ENCODE data around the gene PRKCA.
"Not testable (repeated sequence)": the region's sequence is repeated elsewhere in the genome, so short reads cannot be mapped to it uniquely, and the experiment has no call there.

Gene PRKCA

GRCh38 chr17:66301864-66302741 is at the start of gene PRKCA:
Gene PRKCA, plus strand, starts transcription at chr17:66302613.
- peak; percentile 65 for DNase-seq

GRCh38 chr17:66253458-66253857 is 49.0 kb upstream of the PRKCA start:
- DNase-seq, result not testable (repeated sequence)

DNA sequence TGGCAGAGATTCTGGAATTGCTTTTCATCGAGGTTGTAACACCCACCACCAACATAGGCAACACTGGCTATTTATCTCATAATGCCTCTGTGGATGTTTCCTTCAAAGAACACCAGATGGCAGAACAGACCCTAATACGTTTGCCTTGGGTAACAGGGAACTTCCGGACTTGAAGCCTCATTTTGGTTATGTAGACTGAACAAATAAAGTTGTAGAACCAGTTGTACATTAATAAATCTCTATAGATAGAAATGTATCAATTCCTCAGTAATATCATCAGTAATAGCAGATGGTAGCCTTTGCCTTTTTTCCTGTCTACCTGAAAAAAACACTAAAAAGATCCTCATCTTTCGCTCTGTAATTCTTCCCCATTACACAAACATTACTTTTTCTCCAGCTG is 47.3 kb upstream of the PRKCA start:
- peak; percentile 81 for DNase-seq

DNA sequence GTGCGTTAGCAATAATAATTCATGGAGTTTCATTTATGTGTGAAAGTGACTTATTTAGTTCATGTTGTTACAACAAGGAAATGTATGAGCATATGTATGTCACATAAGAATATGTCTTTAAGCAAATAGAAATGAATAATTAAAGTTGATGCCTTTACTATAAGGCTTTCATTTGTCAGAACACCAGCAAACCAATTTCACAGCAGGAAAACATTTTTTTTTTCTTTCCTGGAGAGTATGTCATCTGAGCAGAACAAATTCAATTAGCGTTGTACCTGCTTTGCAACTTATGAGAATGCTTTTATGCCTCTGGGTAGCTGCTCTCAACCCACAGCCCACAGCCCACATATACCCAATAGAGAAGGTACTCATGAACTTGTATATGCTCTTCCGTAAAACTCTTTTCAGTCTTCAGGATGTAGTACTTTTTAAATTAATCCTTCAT is 46.9 kb upstream of the PRKCA start:
- DNase-seq, result no peak

DNA sequence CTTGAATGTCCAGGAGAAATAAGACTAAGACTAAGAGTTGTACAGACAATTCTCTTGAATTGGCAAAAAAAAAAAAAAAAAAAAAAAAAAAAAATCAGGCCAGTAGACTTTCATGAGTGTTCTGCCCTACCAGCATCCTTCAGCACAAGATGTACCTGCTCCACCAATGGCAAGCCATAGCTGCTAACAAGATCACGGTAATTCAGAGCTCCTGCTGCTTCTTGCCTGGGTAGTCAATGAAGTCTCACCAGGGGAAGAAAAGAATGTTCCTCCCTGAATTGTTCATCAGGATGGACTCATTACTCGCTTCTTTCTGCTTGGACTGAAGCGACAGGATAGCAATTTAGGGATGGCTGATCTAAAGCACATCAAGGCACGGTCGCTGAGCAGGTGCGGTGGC is 42.1 kb upstream of the PRKCA start:
- no peak for DNase-seq

GRCh38 chr17:66260688-66261087 is 41.7 kb upstream of the PRKCA start:
- DNase-seq, result no peak

DNA sequence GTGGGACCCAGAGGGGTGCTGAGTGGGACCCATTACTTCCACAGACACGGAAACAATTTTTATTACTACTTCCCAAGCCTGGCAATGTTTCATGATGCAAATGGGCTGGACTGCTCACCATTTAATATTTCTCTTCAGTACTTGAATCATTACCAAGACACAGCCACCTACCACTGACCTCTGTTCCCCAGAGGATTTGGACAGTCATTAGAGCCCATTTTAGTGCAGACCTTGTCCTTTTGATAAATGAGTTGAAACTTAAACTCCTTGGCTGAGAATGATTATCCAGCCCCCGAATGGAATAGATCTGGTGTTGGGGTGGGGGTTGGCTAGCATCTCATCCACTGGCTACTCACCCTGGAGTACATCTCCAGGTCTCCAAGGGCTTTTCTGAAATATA is 39.6 kb upstream of the PRKCA start:
- DNase-seq, result no peak

DNA sequence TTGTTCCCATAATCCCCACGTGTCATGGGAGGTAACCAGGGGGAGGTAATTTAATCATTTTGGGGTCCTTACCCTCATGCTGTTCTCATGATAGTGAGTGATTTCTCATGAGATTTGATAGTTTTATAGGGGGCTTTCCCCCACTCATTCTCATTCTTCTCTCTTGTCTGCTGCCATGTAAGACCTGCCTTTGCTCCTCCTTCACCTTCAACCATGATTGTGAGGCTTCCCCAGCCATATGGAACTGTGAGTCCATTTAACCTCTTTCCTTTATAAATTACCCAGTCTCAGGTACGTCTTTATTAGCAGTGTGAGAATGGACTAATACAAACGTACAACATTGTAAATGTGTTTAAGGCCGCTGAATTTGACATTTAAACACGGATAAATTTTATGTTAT is 37.7 kb upstream of the PRKCA start:
- DNase-seq, result no peak

DNA sequence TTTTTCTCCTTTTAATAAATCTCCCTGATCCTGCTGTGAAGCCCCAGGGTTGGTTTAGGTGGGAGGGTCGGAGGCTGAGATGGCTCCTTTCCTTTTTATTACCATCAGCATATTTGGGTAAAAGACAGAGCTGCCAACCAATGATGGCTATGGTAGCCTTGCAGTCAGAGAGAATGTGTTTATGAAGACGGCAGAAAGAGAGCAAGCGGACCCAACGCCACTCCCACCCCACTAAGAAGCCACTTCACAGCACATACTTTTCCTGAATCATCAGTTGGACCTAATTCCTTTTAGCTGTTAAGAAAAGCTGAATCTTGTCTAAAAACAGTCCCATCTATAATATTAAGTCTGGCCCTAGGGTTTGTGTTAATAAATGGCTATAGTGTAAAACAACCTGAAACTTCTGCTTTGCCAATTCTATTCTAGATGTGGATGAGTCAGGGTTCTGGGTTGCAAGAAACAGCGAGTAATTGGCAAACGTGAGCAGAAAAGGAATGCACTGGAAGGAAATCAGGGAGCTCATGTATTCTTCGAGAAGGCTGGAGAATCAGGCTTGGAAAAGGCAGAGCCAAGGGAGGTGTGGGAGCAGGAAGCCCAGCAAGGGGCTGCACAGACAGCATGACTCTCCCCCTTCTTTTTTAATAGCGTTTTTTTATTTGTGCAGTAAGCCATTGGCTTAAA is 34.0 kb upstream of the PRKCA start:
- no peak for DNase-seq

DNA sequence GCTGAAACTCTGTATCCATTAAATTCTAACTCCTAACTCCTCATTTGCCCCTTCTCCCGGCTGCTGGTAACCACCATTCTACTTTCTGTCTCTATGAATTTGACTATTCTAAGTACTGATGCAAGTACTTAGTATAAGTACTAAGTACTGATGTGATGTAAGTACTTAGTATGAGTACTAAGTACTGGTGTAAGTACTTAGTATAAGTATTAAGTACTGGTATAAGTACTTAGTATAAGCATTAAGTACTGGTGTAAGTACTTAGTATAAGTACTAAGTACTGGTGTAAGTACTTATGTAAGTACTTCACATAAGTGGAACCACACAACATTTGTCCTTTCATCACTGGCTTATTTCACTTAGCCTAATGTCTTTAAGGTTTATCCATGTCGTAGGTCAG is 32.3 kb upstream of the PRKCA start:
- no peak for DNase-seq

DNA sequence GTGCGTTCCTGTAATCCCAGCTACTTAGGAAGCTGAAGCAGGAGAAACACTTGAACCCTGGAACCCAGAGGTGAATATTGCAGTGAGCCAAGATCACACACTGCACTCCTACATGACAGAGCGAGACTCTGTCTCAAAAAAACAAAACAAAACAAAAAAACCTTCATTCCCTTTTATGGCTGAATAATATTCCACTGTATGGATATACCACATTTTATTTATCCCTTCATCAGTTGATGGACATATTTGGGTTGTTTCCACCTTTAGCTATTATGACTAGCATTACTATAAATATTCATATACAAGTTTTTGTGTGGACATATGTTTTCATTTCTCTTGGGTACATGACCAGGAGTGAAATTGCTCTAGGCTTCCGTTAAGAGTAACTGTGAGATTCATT is 30.9 kb upstream of the PRKCA start:
- DNase-seq, result no peak

DNA sequence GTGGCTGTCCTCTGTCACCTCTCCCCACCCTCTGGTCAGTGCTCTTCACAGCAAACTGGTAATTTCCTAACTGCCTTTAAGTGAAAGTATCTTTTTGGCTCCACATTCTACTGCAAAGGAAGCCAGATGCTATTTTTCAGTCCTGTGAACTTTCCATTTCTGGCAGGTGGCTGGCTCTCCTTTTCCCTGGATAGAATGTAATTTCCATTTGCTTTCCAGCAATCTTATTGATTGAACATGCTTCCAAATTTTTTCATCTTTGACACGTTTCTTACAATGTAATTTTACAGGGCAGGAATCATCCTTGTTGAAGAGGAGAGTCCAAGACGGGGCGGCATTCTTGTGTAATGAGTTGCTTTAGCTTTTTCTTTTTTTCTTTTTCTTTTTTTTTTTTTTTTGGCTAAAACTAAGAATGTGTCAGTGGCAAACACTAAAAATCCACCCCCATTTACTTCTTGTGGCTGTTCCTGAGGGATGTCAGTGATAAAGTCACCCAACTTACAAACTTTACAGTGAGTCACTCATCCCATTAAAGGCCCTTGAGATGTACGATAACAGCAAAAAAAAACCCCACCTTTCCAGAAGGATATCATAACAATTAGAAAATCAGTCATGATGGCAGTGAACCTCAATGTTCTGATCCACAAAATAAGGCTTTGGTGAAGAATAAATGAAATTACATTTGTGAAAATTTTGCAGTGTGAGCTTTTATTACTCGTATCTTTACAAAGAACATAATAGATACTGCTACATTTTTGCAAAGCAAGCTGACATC is 29.4 kb upstream of the PRKCA start:
- DNase-seq, result no peak

GRCh38 chr17:66273586-66273848 is 28.9 kb upstream of the PRKCA start:
- no peak for DNase-seq

- no peak for DNase-seq
Measured at GRCh38 chr17:66275651-66276050, 26.8 kb upstream of the PRKCA start.

DNA sequence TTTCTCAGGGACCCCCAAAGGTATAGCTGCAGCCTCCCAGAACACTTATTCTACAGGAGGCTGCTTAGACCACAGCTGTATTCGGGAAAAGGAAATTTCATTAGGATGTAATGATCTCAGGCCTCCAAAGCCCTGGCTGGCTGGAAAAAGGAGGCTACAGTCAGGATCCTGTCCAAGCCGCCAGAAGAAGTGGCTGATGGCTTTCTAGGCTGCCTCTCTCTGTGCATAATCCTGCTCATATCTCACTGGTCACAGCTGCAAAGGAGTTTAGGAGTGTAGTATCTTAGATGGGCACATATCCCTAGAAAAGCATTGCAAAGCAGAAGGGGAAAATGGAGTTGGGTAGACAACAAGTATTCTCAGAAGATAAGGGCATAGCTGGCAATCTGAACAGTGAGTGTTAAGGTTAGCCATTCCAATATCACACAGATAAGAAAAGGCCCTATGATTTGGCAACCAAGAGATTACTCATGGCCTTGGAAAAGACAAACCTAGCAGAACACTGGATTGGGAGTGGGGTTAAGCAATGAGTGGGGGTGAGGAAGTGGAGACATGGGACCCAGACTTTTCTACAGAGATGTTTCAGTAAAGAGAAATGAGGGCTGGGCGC is 26.0 kb upstream of the PRKCA start:
- no peak for DNase-seq

- no peak for DNase-seq
Measured at GRCh38 chr17:66277191-66277590, 25.2 kb upstream of the PRKCA start.

DNA sequence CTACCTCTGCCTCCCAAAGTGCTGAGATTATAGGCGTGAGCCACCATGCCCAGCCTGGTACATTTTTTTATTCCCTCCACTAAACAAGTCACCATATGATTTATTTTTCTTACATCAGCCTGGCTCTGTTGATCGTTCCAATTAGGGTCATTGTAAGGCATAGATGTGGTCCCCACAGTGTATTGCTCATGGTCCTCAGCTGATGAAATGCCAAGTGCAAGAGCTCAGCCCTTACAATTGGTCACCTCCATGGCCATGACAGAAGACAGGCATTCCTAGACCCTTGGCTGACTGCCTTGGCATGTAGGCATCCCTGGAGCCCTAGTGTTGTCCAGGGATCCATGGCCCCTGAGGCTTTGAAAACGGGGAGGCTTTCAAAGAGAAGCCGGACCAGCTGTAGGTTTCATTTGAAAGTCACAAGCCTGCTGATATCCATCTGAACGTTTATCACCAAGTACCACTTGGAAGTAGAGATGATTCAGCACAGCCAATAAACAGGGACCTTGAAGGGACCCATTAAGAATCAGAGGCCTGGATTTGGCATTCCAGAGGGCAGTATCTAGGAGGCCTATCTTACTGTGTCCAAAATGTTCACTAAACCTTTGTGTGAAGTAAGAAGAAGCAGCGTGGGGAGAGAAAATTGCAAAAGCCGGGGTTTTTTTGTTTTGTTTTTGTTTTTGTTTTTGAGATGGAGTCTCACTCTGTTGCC is 20.6 kb upstream of the PRKCA start:
- no peak for DNase-seq

- no peak for DNase-seq
Measured at GRCh38 chr17:66283296-66283934, 19.0 kb upstream of the PRKCA start.

DNA sequence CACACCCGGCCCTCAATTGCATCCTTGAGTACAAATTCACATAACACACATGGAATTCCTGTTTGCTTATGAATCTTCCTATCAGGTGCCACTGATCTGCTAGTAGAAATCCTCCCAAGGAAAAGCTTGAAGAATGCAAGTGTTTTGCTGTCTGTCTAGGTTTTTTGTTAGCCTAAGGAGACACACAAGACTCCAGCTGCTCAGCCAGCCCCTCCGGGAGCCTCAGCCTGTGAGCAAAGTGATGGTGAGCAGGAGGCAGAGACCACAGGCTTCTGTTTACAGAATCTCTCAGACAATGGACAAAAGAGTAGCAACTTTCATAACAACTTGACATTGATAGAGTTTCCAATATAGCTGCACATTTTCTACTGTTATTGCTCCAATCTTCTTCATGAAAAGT is 18.4 kb upstream of the PRKCA start:
- no peak for DNase-seq

- no peak for DNase-seq
Measured at GRCh38 chr17:66285149-66285548, 17.3 kb upstream of the PRKCA start.

DNA sequence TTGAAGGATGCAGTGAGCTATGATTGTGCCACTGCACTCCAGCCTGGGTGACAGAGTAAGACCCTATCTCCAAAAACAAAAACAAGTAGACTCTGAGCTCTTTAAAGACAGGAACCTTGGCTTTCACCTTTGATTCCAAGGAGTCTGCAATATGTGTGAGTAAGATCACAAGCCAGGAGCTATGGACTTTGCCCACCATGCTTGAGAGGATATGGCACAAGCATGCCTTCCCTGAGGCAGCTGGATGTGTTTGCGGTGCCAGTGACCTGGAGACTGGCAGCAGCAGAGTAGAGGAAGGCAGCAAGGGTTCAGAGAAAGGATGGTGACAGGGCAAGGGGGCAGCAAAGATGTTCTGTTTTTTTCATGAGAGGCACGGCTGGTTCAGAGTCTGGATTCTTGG is 14.5 kb upstream of the PRKCA start:
- DNase-seq, result no peak

- peak; percentile 13 for DNase-seq
Measured at GRCh38 chr17:66290101-66290722, 12.2 kb upstream of the PRKCA start.
